Muscle of back (tissue), 11 donors: ENCODE measurements around the gene SGCA. TPM values are rescaled to one million over a fixed set of nuclear protein-coding genes. Genes with fewer than 3 reads are reported as not detected.

Experiments
- DNase-seq, 3 donors: peaks; one replicate each; pipeline versions ENCODE4 v3.0.0 to v3.0.0-alpha.2; 2013
- polyA plus RNA-seq, 10 donors: library from polyadenylated mRNA; unstranded; fragments of 120-200 nt; gene quantifications; one replicate each; pipeline ENCODE4 v1.2.1, GENCODE V29; 2013; ENCODE audit not compliant: insufficient read length in 10 of 10

Gene SGCA
- polyA plus RNA-seq, 10 donors = 170 to 300 (median 255) TPM

DNA sequence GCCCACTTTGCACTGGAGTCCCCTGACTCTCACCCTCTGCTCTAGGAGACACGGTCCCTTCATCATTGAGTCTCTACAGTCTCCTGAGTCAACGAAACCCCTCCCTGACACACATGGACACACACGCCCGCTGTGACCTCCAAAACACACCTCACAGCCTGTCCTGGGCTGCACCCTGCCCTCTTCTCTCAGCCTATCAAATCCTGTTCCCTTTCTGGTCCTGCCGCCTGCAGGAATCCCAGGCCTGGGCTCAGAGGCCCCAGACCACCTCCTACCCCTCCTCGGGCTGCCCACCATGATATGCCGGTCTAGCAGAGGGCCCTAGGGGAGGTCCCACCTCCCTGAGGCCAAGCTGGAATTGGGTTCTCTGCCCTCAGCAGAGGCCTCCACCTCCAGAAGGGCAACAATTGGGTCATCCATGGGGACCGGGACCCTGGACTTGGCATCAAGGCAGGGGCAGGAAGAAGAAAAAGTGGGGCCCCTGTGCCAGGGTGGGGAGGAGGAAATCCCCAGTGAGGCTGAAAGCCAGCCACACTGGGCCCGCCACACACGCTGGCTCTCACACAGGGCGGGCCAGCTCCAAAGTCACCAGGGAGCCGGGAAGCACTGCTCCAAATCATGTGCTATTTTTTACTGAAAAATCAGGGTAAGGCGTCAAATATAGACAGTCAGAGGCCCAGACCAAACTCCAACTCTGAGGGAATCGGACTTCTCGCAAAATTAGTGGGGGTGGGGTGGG lies 18.7 kb upstream of the SGCA start:
- no peak for DNase-seq

DNA sequence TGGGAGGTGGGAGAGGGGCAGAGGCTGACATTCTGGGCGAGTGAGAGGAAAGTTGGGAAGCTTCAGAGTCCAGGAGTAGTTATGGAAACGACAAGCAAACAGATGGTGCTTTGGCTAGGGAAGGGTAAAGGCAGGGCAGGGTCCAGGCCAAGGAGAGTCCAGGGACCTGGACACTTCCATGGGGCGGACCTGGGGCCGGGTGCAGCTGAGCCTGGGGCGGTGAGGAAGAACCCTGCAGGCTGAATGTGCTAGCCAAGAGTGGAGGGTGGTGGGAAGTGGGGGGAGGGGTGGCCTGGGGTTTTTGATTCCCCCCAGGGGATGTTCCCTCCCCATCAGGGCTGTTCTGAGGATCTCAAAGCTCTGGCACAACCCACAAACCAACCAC lies 18.0 kb upstream of the SGCA start:
- peak in 2 of 3 donors; percentile 71 to 88 for DNase-seq

DNA sequence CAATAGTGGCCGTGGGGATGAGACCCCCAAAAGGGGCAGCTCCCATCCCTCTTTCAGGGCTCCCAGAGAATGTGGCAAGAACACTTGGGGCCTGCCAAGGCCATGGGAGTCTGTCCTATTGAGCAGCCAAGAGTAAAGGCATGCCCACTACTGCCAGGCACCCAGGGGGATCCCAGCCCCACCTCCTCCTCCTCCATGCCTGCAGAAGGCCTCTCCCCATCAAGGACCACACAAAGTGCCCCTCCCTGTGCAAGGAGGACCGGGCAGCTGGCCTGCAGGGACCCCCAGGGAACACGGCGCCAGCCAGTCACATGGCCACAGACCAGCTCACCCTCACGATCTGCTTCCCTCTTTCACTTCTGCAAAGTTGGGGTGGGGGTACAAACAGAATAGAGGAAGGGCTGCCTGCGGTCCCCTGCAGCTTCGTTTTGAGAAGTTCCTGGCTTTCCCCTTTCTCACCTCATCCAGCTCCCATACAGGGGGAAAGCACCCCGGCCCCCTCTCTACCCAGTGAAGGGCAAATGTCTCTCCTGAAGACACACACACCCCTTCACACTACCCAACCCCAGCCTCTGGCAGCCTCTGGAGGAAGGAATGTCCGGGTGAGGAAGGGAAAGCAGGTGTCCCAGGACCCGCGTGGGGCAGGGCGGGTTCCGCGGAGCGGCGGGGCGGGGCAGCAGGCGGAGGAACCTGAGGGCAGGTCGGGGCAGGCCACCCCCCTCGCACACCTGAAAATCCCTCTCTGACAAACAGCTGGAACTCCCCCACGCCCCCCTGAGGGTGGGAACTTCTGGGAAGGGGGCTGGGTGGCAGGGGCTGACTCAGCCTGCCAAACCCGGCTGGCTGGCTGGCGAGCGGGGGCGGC lies 17.3 kb upstream of the SGCA start:
- DNase-seq = peak in 2 of 3 donors; percentile 48 to 82

DNA sequence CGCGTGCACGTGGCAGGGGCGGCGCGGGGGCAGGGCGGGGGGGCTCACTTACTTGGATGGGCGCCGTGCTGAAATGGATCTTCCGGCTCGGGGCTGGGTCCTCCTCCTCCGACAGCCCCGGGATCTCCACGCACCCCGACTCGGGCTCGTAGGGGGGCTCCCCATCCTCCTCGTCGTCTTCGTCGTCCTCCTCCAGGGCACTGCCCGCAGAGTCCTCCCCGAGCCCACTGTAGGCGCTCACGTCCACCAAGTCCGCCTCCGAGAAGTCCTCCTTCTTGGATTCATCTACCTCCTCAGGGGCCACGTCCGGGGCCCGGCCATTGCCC lies 16.8 kb upstream of the SGCA start:
- DNase-seq = peak in 1 of 3 donors; percentile 63

DNA sequence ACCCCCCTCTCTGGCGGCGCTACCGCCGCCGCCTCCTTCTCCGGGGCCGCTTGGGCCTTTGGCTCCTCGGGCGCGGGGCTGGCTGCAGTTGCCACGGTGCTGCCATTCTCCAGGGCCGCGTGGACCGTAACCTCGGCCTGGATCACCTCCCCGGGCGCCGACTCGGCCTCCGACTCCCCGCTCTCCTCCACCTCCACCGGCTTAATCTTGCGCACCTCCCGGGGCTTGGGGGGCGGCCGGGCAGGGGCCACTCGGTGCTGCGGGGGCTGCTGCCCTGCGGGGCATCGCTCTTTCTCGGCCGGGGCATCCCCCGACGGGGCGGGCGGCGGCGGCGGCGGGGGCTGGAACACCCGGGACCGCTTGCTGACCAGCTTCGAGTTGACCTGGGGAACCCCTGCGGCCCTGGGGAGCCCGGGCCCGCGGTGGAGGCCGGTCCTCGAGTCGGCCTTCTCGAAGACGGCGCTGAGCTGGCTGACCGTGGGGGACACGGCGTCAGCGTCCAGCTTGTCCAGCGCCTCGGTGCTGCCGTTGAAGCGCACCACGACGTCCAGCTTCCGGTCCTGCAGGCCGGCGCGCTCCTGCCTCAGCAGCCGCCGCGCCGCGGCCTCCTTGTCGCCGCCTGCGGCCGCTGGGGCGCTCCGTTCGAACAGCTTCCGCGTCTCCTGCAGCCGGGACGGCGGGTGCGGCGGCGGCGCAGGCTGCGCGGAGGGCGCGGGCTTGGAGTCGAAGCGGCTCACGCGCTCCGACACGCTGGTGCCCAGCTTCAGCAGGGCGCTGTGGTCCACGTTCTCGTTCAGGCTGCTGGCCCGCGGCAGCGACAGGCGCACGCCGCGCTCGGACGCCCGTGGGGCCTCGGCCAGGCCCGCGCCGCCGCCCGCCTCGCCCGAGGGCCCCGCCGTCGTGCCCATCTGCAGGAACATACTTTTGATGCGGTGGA lies 16.1 kb upstream of the SGCA start:
- DNase-seq = peak in 2 of 3 donors; percentile 52 to 79

DNA sequence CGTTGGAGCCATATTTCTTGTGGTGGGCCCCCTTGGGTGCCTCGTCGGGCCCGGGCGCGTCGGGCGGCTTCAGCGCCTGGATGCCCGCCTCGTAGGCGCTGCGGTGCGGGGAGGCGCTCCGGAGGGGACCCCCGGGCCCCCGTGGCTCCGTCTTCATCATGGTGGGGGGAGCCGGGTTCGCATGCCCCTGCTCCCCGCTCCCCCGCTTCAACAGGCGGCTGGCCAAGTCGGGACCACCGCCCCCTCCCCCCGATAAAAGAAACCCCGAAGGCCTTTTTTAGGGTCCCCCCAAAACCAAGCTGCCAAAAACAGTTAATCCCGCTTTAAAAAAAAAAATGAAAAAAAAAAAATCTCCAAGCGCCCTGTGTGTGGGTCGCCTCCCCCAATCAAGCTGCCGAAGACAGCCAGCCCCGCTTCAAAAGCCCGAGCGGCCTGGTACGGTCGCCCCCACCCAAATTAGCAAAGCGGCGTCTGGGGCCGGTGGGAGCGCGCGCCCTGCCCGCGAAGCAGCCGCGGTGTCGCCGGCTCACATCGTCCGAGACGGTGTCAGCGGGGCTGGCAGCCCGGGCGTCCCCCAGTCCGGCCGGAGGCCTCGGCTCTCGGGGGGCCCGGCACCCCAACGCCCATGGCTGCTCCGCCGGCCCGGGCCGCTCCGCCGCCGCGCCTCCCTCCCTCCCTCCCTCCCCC lies 15.3 kb upstream of the SGCA start, which contains the start of gene PPP1R9B:
TSS of gene PPP1R9B (minus strand) at position 324 of the 687 bp plus-strand sequence. CDS start at position 160, 164 bp downstream.
- no peak for DNase-seq

DNA sequence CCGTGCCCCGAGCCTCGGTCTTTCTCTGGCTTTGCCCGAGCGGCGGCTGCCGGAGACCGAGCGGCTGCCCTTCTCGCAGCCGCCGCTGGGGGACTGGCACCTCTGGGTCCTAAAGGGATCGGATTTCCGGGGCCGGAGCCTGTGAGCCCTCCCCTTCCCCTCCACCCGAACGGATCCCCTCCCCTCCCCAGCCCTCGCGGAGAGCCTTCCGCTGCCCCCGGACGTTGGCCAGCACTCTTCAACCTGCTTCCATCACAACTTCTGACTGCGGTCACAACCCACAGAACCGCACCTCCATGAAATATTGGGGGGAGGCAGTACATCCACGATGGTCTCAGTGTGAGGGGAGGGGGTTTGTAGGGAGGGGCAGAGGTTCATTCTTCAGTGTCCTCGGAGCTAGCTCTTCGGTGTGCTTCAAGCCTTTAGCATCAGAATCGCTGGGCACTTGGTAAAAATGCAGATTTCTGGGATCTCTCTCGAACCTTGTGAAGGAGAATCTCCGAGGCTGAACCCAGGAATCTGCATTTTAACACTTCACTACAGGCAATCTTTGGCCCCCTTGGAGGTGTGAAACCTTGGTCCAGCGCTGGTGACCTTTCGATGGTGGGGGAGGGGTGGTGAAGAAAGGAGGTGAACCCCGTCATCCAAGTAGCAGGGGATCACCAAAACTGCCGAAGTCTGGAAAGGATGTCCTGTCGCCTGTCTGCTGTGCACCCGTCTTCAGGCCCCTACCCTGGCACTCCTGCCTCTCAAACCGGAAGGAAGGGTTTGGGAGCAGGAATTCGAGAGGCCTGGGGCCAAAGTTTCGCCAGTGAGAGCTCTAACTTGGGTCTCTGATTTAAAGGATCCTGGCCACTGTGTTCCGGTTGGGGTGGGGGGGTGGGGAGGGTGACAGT lies 14.5 kb upstream of the SGCA start:
- peak; percentile 89 to 97 (median 94) for DNase-seq

DNA sequence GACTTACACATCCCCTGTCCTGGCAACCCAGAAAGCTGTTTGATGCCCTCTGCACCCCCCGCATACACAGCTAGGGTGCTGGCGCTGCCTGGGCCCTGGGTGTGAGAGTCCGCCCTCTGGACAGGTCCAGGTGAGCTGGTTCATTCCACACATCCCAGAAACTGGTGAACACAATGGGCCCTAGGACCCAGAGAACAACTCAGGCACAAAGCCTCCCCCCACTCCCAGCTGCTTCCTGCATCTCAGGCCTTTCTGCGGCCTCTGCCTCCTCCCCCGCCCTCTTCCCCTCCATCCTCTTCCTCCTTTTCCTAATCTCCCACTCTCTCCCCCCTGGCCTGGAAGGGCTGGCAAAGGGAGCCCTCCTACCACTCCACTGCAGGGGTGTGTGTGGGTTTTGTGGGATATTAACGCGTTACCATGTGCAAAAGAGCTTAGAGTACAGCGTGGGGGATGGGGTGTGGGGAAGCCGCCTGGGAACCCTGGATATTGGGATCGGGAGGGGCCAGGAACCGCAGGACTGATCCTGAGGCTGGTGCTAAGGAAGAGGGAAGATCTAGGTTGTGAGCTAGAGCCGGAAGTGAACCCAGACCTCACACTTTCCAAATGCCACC lies 13.8 kb upstream of the SGCA start:
- peak; percentile 92 to 97 (median 92) for DNase-seq

DNA sequence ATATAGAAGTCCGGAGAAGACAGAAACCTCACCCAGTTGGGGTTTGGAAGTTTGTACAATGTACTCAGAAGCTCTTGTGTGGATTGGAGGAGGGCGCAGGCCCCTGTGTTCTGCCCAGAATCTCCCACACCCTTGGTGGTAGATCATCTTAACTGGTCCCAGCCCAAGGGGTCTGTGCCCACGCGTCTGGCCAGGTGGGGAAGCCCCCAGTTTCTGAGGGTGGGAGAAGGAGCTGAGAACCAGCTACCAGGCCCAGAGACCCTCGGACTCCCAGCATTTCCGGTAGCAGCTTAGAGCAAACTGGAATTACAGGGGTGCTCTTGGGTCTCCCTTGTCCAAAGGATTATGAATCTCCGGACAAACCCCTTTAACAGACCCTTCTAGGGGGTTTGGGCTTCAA lies 13.1 kb upstream of the SGCA start:
- no peak for DNase-seq

DNA sequence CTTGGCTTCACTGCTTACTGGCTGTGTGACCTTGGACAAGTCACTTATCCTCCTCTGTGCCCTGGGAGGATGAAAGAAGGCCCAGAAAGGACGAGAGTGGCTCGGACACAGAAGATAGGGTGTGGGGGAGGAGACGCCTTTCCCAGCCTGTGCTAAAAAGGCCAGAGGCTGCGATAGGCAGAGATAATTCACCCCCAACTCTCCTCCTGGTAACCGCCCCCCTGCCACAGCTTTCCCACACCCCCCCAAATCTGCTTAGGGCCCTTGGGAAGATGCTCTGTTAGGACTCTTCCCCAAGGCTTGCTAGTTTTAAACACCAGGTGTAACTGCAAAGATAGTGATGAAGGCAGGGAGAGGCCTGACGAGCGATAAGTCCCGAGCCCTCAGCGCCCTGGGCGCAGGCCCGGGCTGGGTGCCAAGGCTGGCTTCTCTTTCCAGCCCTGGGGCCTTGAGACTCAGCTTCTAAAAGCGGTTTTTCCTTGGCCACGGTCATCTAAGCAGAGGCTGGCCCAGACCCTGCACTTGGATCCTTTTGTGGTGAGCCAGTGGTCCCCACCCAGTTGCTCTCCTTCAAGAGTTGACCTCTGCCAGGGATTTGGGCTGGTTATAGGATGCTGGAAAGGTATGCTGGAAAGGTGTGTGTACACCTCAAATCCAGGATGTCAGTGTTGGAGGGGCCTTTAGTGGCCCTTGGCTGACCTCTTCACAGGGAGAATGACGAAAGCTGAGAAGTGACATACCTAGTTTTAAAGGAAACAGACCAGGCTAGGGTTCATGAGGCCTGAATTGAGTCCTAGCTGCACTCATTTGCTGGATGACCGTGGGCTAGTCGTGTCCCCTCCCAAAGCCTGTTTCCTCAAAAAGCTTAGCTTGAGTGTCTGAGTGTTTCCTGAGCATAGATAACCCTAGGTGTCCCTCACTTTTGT lies 11.9 kb upstream of the SGCA start:
- peak in 2 of 3 donors; percentile 65 to 80 for DNase-seq

DNA sequence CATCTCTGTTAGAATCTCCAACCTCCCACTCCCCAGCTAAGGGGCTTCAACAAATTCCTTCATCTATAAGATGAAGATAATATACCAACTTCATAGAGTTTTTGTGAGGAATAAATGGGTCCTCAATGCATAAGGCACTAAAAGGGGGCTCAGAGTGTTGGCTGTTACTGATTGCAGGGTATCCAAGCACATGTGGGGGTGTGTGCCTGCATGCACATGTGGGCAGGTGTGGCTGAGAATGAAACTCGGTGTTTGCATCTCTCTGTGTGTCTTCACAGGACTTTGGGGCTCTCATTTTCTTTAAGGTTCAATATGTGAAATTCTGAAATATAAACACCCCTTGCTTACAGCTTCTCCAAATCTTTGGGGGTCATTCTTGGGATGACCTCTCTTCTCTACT lies 11.2 kb upstream of the SGCA start:
- DNase-seq = no peak

DNA sequence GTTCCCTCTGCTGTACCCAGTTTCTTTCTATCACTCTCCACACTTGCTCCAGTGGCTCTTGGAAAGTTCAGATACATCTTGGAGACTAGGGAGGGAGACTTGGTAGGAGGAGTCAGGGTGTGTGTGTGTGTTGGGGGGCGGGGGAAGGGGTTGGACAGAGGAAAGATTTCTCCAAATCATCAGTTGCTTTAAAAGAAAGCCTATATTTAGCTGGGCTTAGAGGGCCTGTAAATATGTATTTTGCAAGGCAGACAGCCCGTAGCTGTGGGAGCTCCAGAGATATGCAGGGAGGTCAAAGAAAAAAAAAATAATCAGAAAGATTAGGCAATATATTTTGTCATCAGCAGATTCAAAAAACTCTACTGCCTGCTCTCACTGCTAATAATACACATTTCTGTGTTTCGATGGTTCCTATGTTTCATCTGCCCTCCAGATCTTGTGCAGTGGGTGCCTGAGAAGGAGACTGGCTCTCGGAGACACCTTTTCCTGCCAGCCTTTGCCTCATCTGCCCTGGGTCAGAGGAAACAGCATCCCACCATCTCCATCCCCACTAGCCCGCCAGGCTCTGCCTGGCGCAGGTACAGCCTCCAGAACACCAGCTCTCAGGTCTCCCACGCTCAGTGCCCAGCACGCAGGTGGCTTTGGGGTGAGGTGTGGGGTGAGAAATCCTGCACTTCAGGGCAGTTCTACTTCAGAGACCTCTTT lies 10.5 kb upstream of the SGCA start:
- DNase-seq = peak; percentile 42 to 88 (median 69)

DNA sequence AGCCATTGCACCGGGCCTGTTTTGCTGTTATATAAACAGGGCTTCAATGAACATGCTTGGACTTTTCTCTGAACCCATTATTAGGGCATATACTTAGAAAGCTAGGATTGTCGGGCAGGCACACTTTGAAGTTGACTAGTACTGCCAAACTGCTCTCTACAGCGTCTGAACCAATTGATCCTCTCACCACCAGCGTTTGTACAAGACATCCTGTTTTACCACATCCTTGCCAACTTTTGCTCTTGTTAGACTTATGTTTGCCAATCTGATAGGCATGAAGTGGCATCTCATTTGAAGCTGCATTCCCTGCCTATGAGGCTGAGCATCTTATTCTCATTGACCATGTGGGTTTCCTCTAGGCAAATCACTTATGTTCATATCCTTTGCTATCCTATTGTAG lies 7.9 kb upstream of the SGCA start:
- no peak for DNase-seq

DNA sequence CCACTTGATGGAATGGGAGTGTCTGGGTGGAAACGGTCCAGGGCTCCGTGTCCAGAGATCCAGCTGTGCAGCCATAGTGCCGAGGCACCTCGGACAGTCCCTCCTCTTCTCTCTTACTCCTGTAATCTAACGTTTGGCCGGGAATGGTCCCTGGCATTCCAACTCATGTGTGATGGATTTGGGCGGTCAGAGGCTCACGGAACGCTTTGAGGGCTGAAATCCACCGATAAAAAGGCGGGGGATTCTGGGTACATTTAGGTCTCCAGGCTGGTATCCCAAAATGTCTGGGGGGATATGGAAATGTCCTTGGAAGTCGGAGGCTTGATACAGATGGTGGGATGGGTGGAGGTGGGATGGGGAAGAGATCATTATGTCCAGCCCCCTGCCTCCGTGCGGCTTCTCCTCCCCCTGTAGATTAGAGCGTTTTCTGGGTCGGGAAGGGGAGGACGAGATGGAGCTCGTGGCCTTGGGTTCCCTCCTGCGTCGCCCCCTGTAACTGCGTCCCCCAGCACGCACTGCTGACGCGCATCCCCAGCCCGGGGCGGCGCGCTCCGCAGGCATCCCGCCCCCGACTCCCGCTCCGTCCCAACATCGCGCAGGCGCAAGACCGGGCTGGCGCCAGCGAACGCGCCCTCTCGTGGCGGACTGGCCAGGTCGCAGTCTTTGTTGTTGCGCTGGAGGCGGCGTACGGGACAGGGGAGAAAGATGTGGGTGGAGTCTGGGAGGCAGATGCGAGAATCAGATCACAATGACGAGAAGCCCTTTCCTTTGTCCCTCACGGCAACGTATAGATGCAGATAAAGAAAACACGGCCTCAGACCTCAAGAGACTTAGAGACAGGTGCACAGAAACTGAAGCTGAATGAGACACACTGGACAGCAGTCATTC lies 4.5 kb upstream of the SGCA start:
- DNase-seq = peak; percentile 93 to 98 (median 98)

DNA sequence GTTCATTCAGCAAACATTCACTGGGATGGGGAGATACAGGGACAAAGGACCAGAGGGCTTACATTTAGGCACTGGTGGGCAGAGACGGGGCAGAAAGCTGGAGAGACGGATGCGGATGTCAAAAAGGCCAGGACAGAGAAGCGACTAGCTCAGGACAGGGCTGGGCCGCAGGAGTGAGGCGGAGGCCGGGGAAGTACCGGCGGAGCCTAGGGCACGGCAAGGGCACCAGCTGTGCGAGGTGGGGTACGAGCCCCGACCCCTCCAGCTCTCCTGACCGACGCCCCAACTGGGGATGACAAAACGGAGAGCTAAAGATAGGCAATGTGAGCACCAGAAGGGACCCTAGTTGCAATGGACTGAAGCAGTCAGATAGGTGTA lies 3.9 kb upstream of the SGCA start:
- no peak for DNase-seq

DNA sequence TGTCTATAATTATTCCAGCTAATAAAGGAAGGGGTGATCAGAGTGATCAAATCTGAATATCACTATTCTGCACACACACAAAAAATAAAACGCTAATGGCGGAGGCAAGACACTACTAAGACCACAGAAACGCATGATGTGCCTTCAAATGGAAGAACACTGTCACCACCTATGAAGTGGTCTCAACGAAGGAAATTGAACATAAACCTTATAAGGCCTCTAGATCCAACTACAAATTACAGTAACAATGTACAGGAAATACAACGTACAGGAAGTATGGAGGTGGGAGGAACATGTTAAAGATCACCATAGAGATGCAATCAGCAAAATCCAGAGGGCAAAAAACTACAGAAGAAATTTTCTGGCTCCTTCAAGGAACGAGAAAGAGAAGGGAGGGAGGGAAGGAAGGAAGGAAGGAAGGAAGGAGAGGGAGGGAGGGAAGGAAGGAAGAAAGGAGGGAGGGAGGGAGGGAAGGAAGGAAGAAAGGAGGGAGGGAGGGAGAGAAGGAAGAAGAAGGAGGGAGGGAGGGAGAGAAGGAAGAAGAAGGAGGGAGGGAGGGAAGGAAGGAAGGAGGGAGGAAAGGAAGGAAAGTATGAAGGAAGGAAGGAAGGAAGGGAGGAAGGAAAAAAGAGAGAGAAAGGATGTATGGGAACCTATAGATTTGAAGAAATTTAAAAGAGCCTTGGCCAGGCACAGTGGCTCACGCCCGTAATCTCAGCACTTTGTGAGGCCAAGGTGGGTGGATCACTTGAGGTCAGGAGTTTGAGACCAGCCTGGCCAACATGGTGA lies 3.1 kb upstream of the SGCA start:
- no peak for DNase-seq
